Pancreas (tissue), 10 donors: ENCODE data around the gene FMO5. TPM values are rescaled to one million over a fixed set of nuclear protein-coding genes. Genes with fewer than 3 reads are reported as not detected.

Experiments used
- ATAC-seq, 4 donors: fragments of 200-7000 bp; cut with Tn5 transposase; one replicate each; pipeline versions ENCODE4 v1.8.0 to v1.9.1; 2020; ENCODE audit warnings: mild to moderate bottlenecking in 4 of 4, moderate library complexity in 4 of 4
- DNase-seq, 6 donors: peaks; one replicate each; pipeline ENCODE4 v3.0.0-alpha.2; 2020
- FAIRE-seq: peaks from 2 replicates; lab custom pipeline; 2012; peaks lifted over from hg19 to GRCh38; lab: Jason Lieb, UNC
- H3K27ac ChIP-seq, 4 donors: fragments of 200-600 bp; sonication (generic); 1 replicate in 3 of 4; 2 replicates in 1 of 4; pipeline versions ENCODE4 v1.5.0 to v1.8.0; 2020
- H3K27me3 ChIP-seq, 4 donors: fragments of 200-600 bp; one replicate each; pipeline ENCODE4 v1.8.0; 2021
- H3K36me3 ChIP-seq, 3 donors: fragments of 200-600 bp; sonication (generic) in 1 of 3; one replicate each; pipeline versions ENCODE4 v1.5.0 to v1.8.0; 2020 to 2021
- H3K4me1 ChIP-seq, 3 donors: fragments of 200-600 bp; one replicate each; pipeline ENCODE4 v1.8.0; 2021
- H3K4me3 ChIP-seq, 4 donors: fragments of 200-600 bp; sonication (generic) in 2 of 4; one replicate each; pipeline versions ENCODE4 v1.5.0 to v1.8.0; 2020 to 2021
- H3K9me3 ChIP-seq, 4 donors: fragments of 200-600 bp; one replicate each; pipeline ENCODE4 v1.8.0; 2021
- CTCF ChIP-seq, 4 donors: fragments of 200-600 bp; sonication (generic) in 3 of 4; IDR thresholded peaks; one replicate each; pipeline versions ENCODE4 v1.5.0 to v1.8.0; 2021; ENCODE audit warnings: antibody characterized with exemption in 4 of 4
- WGBS, 2 donors: extraction: QIAGEN DNeasy Blood & Tissue Kit; methylation state at CpG; one replicate each; pipeline ENCODE4 v1.1.7; 2013; 5-methylcytosine and 5-hydroxymethylcytosine counted together
- intact Hi-C, 3 donors: fragments of 100-400 bp; cut with DNase I; formaldehyde crosslinking; loops; one replicate each; pipeline versions ENCODE4 v1.11.1 to v1.14.2; 2022
- polyA plus RNA-seq, 2 donors: library from polyadenylated mRNA; stranded (reverse); fragments of 200-250 nt; gene quantifications; one replicate each; pipeline ENCODE4 v1.2.3, GENCODE V29; 2013
- total RNA-seq, 6 donors: library from RNA; stranded (reverse); fragmentation: NEBNext Ultra II Directional in 4 of 6; extraction: Animal tissue kit (Norgen Biotek cat#: 25700) in 4 of 6; gene quantifications; one replicate each; pipeline versions ENCODE4 v1.2.1 to v1.2.4, GENCODE V29; 2021 to 2023
- donor health status: healthy with polysubstance abuse.
- donor health status: DM: no; HTN: no; CAD: no; lungs with moderate emphysema.
- donor health status: DM: no; HTN: no; CAD: no.
- donor health status: control.
- donor health status: control.
- donor health status: Bipolar disorder and iron deficiency.
- donor health status: DM: yes; HTN: yes; CAD: no.
- donor health status: DM: no; HTN: no; CAD: no.
- donor health status: DM: no; HTN: no; CAD: no.
- donor health status: DM: yes; HTN: yes; CAD: no.

Gene FMO5
- total and polyA plus RNA-seq, 8 donors, result 7.5 to 32.5 (median 14.6) TPM

- Histone ChIP-seq H3K27me3 (no peaks in the 10 kb centered on the region), H3K27ac (no peak overlapping the region), H3K9me3 (no peaks in the 10 kb centered on the region), H3K4me3 (no peak overlapping the region), H3K4me1 (no peaks in the 10 kb centered on the region), H3K36me3 (peaks cover 0 to 3% (median 0%) of the 10 kb centered on the region in 3 donors)
- intact Hi-C loops, result no loop called here
- 69 to 72% methylated on average over 3 of the region's 3 CpGs for WGBS, 2 donors
- no peak for FAIRE-seq
- no peak for ATAC-seq
- no peak for TF ChIP-seq CTCF (IDR thresholded peaks at IDR 0.05)
- DNase-seq, result no peak
These were observed 72.4 kb downstream of the FMO5 start for GRCh38 chr1:147152772-147153171.

- FAIRE-seq (no peak), ATAC-seq (no peak), DNase-seq (no peak)
- Histone ChIP-seq H3K27ac (no peak overlapping the region), H3K4me3 (no peak overlapping the region), H3K9me3 (no peaks in the 10 kb centered on the region), H3K4me1 (no peaks in the 10 kb centered on the region), H3K36me3 (no peaks in the 10 kb centered on the region), H3K27me3 (no peaks in the 10 kb centered on the region)
- WGBS, 2 donors, result 95 to 96% methylated on average over 1 of the region's 1 CpG
- intact Hi-C loops, result no loop called here
- TF ChIP-seq CTCF (IDR thresholded peaks at IDR 0.05), result no peak
These were observed 73.9 kb downstream of the FMO5 start for GRCh38 chr1:147151244-147151643.

- no peak for FAIRE-seq
- no peaks in the 10 kb centered on the region for H3K4me1 ChIP-seq
- 80 to 85% methylated on average over 2 of the region's 2 CpGs for WGBS, 2 donors
- H3K4me3 ChIP-seq, result no peak overlapping the region
- no peaks in the 10 kb centered on the region for H3K9me3 ChIP-seq
- no peaks in the 10 kb centered on the region for H3K36me3 ChIP-seq
- no peak overlapping the region for H3K27ac ChIP-seq
- no peak for DNase-seq
- ATAC-seq, result no peak
- no peak for TF ChIP-seq CTCF (IDR thresholded peaks at IDR 0.05)
- H3K27me3 ChIP-seq, result no peaks in the 10 kb centered on the region
- intact Hi-C loops, result no loop called here
These were observed 82.3 kb downstream of the FMO5 start for GRCh38 chr1:147142886-147143285.

Other genes starting within 250 kb of the FMO5 start
- gene PRKAB2, start 52.9 kb downstream of the FMO5 start, total RNA-seq, result 10 to 100 TPM in 5 of 6 donors, 1 to 10 TPM in 1; 6.3 to 15.1 (median 12.3) TPM
- gene PRKAB2, start 52.9 kb downstream of the FMO5 start, polyA plus RNA-seq, result 1 to 10 TPM; 6.5 to 8.1 TPM
- gene CHD1L, start 17.3 kb upstream of the FMO5 start, total RNA-seq, result 10 to 100 TPM in 4 of 6 donors, 1 to 10 TPM in 2; 6.6 to 17.0 (median 11.8) TPM
- gene CHD1L, start 17.3 kb upstream of the FMO5 start, polyA plus RNA-seq, result 10 to 100 TPM; 10.4 to 15.2 TPM